GM19193 (cell line): Measurements from ENCODE around the gene NCCRP1.

Experiments
- POLR2A ChIP-seq: IDR thresholded peaks from 4 replicates; pipeline ENCODE4 v1.6.1; 2011; ENCODE audit not compliant: insufficient read depth, insufficient read length; ENCODE audit errors: extremely low read depth

Gene NCCRP1

GRCh38 chr19:39171479-39172465 lies 25.0 kb upstream of the NCCRP1 start:
- no peak for TF ChIP-seq POLR2A

GRCh38 chr19:39172700-39173501 lies 23.9 kb upstream of the NCCRP1 start:
- TF ChIP-seq POLR2A = no peak

GRCh38 chr19:39173502-39173991 lies 23.2 kb upstream of the NCCRP1 start:
- no peak for TF ChIP-seq POLR2A

- no peak for TF ChIP-seq POLR2A
Measured at GRCh38 chr19:39174142-39174541, 22.6 kb upstream of the NCCRP1 start.

GRCh38 chr19:39174558-39175544 lies 21.9 kb upstream of the NCCRP1 start:
- TF ChIP-seq POLR2A = no peak

GRCh38 chr19:39175564-39175963 lies 21.2 kb upstream of the NCCRP1 start:
- TF ChIP-seq POLR2A = no peak

GRCh38 chr19:39177110-39177699 lies 19.6 kb upstream of the NCCRP1 start:
- no peak for TF ChIP-seq POLR2A

- no peak for TF ChIP-seq POLR2A
Measured at GRCh38 chr19:39177736-39178135, 19.0 kb upstream of the NCCRP1 start.

GRCh38 chr19:39178296-39179006 lies 18.3 kb upstream of the NCCRP1 start:
- TF ChIP-seq POLR2A = no peak

GRCh38 chr19:39179754-39180153 lies 17.0 kb upstream of the NCCRP1 start:
- no peak for TF ChIP-seq POLR2A

- TF ChIP-seq POLR2A = no peak
Measured at GRCh38 chr19:39180749-39181148, 16.0 kb upstream of the NCCRP1 start.

- no peak for TF ChIP-seq POLR2A
Measured at GRCh38 chr19:39181500-39182173, 15.1 kb upstream of the NCCRP1 start.

- no peak for TF ChIP-seq POLR2A
Measured at GRCh38 chr19:39182174-39182505, 14.6 kb upstream of the NCCRP1 start.

GRCh38 chr19:39183104-39183503 lies 13.7 kb upstream of the NCCRP1 start:
- no peak for TF ChIP-seq POLR2A

- TF ChIP-seq POLR2A = no peak
Measured at GRCh38 chr19:39186391-39186790, 10.4 kb upstream of the NCCRP1 start.
